GM18511 (cell line): ENCODE results near the gene AK9.

Experiments used
- ATAC-seq: cut with Tn5 transposase; IDR thresholded peaks from one replicate; pipeline ENCODE4 v1.9.1; 2021; ENCODE audit warnings: mild to moderate bottlenecking, moderate library complexity; ENCODE audit not compliant: unreplicated experiment

The AK9 gene

GRCh38 chr6:109515781-109516409, 175.1 kb downstream of the AK9 start:
- ATAC-seq: no peak

GRCh38 chr6:109514946-109515345, 176.1 kb downstream of the AK9 start:
- no peak for ATAC-seq

GRCh38 chr6:109513571-109514071, 177.4 kb downstream of the AK9 start:
- no peak for ATAC-seq

GRCh38 chr6:109512271-109512817, 178.7 kb downstream of the AK9 start:
- no peak for ATAC-seq

GRCh38 chr6:109511832-109512231, 179.2 kb downstream of the AK9 start:
- no peak for ATAC-seq

- ATAC-seq: no peak
These were observed 180.6 kb downstream of the AK9 start for GRCh38 chr6:109510358-109510757.

- no peak for ATAC-seq
These were observed 182.7 kb downstream of the AK9 start for GRCh38 chr6:109508166-109508860.

- ATAC-seq: no peak
These were observed 183.4 kb downstream of the AK9 start for GRCh38 chr6:109507490-109508072.

- no peak for ATAC-seq
These were observed 184.2 kb downstream of the AK9 start for GRCh38 chr6:109506841-109507240.

- no peak for ATAC-seq
These were observed 184.7 kb downstream of the AK9 start for GRCh38 chr6:109506314-109506713.

- ATAC-seq: no peak
These were observed 187.4 kb downstream of the AK9 start for GRCh38 chr6:109503327-109504224.

- ATAC-seq: no peak
These were observed 192.1 kb downstream of the AK9 start for GRCh38 chr6:109498936-109499335.

- ATAC-seq: no peak
These were observed 192.9 kb downstream of the AK9 start for GRCh38 chr6:109498052-109498451.

GRCh38 chr6:109496036-109496772, 194.8 kb downstream of the AK9 start:
- no peak for ATAC-seq

- ATAC-seq: no peak
These were observed 197.1 kb downstream of the AK9 start for GRCh38 chr6:109493865-109494264.

GRCh38 chr6:109491207-109491938, 199.6 kb downstream of the AK9 start:
- ATAC-seq: peak; percentile 81

GRCh38 chr6:109490713-109491112, 200.3 kb downstream of the AK9 start:
- ATAC-seq: no peak

GRCh38 chr6:109488001-109488400, 203.0 kb downstream of the AK9 start:
- ATAC-seq: no peak

GRCh38 chr6:109486068-109486467, 204.9 kb downstream of the AK9 start:
- ATAC-seq: no peak
